Measurements from ENCODE around the gene ZIC4. TPM values are rescaled to one million over a fixed set of nuclear protein-coding genes. Genes with fewer than 3 reads are reported as not detected.

Gene ZIC4
- total and polyA plus RNA-seq, 11 donors: not detected

DNA sequence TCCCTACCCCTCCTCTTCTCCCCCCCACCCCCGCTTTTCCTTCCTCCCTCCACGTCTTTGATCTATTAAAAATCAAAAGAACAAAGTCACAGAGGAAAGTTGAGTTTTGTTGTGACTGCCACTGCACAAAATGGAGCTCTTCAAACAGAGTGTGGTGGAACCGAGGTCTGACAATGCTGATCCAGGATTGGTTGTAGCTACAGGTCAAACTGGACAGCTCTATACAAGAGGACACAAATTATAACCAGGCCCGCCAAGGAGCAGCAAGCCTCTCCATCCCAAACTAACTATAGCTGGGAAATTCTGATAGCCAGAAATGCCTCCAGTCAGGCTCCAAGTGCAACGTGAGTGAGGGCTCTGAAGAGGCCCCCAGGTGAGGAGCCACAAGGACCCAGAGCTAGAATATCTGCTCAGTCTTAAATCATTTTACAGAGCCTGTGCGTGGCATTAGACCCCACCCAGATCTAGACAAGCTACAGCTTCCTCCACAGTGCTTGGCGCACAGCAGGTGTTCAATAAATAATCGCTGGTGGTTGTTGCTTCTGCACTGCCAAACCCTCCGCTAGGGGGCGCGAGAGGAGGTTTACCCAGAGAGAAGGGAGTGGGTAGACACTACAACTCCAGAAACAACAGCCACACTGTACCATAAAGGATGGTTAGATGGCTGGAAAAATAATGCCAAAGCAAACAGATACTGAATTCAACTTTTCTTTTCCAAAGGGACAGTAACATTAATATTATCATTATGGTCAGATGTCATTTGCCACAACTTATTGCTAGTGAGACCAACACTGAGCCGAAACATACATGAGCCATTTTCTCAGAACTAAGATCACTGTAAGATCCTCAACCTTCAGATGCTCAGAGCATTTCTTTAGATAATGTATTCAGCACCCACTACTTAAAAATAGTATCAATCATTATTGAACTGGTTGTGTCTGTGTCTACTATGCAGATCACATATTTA, 44.6 kb downstream of the ZIC4 start:
- H3K27ac ChIP-seq: no peak overlapping the region
- TF ChIP-seq, protein P1, sequence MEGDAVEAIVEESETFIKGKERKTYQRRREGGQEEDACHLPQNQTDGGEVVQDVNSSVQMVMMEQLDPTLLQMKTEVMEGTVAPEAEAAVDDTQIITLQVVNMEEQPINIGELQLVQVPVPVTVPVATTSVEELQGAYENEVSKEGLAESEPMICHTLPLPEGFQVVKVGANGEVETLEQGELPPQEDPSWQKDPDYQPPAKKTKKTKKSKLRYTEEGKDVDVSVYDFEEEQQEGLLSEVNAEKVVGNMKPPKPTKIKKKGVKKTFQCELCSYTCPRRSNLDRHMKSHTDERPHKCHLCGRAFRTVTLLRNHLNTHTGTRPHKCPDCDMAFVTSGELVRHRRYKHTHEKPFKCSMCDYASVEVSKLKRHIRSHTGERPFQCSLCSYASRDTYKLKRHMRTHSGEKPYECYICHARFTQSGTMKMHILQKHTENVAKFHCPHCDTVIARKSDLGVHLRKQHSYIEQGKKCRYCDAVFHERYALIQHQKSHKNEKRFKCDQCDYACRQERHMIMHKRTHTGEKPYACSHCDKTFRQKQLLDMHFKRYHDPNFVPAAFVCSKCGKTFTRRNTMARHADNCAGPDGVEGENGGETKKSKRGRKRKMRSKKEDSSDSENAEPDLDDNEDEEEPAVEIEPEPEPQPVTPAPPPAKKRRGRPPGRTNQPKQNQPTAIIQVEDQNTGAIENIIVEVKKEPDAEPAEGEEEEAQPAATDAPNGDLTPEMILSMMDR (IDR thresholded peaks at IDR 0.05): peak in 9 of 12 donors; percentile 21 to 54 (median 28)
- TF ChIP-seq POLR2A (IDR thresholded peaks at IDR 0.05): no peak
- 9 to 12% (median 11%) methylated on average over 11 to 12 of the region's 12 CpGs for WGBS, 4 donors
- H3K36me3 ChIP-seq: no peaks in the 10 kb centered on the region
- H3K4me1 ChIP-seq: peaks cover 0 to 4% (median 0%) of the 10 kb centered on the region in 12 donors
- H3K9me3 ChIP-seq: no peaks in the 10 kb centered on the region
- DNase-seq: peak in 1 of 5 donors; percentile 58
- no peak for ATAC-seq
- peaks cover 33 to 97% (median 79%) of the 10 kb centered on the region in 9 donors for H3K27me3 ChIP-seq
- no peak overlapping the region for H3K4me3 ChIP-seq
- intact Hi-C loops (cut with DNase I): loop anchor here in 1 of 10 donors (10.0 kb wide), 1 partner anchor 53 kb away; no protein-coding TSS in a partner anchor

DNA sequence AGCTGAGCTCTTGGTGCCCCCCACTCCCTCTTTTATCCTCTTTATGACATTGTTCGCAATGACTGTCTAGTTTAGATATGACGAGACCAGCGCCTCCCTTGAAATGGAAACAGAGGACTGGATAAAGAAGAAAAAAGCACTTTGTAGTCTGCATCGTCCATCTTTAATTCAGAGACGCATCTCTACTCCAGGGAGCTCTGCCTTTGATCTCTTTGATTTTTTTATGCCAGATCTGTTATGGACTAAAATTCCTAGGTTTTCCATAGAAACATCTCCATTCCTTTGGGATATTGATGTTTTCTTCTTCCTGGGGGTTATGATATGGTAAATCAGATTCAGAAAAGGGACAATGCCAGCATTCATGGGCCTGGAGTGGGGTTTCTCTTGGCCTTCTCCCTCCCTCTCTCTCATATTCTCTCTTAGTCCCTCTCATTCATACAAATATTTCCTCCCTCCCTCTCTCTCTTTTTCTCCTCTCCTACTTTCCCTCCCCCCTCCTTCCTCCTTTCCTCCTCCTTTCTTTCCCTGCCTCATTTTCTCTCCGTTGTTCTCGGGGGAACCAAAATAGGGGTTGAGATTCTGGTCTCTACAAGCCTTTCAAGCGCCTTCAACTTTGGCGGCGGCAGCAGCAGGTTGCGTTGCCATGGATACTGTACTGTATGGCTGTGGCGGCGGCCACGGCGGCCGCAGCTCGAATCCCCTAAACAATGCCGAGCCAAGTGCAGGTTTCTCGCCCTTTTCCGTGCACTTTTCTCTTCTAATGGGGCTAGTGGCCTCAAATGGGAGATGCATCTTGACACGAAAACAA, 45.5 kb downstream of the ZIC4 start:
- Histone ChIP-seq H3K27me3 (peaks cover 41 to 98% (median 79%) of the 10 kb centered on the region in 9 donors), H3K36me3 (no peaks in the 10 kb centered on the region), H3K4me1 (peaks cover 0 to 4% (median 0%) of the 10 kb centered on the region in 12 donors), H3K9me3 (no peaks in the 10 kb centered on the region), H3K27ac (no peak overlapping the region), H3K4me3 (no peak overlapping the region)
- 6 to 13% (median 7%) methylated on average over 21 of the region's 21 CpGs for WGBS, 4 donors
- ATAC-seq (no peak), DNase-seq (no peak)
- intact Hi-C loops (cut with DNase I): loop anchor here in 1 of 10 donors (10.0 kb wide), 1 partner anchor 54 kb away; no protein-coding TSS in a partner anchor
- TF ChIP-seq POLR2A (IDR thresholded peaks at IDR 0.05): no peak
- TF ChIP-seq, protein P1 (IDR thresholded peaks at IDR 0.05): no peak

DNA sequence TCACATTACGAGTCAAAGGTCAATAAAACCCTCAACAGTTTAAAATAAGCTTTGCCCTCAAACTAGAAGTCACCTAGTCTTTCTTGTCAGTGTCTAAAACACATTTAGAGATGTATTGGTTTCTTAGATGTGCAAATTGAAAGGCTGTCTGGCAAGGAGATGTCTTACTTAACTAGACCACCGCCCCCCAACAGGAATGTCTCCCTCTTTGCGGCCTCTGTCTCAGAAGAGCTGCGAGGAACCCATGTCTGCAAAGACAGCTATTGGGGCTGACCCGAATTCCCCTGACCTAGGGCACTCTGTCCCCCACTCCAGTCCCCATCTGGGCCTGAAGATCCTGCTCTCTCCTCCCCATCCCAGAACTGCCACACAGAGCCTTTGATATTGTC, 46.3 kb downstream of the ZIC4 start:
- TF ChIP-seq, protein P1 (IDR thresholded peaks at IDR 0.05): no peak
- TF ChIP-seq POLR2A (IDR thresholded peaks at IDR 0.05): no peak

More for the DNA sequence above, 46.3 kb downstream of the ZIC4 start:
- DNase-seq (no peak), ATAC-seq (no peak)
- intact Hi-C loops (cut with DNase I): loop anchor here in 1 of 10 donors (10.0 kb wide), 1 partner anchor 55 kb away; no protein-coding TSS in a partner anchor
- no peaks in the 10 kb centered on the region for H3K9me3 ChIP-seq
- no peaks in the 10 kb centered on the region for H3K36me3 ChIP-seq
- 18 to 35% (median 25%) methylated on average over 5 of the region's 5 CpGs for WGBS, 4 donors
- no peak overlapping the region for H3K4me3 ChIP-seq
- peaks cover 0 to 4% (median 0%) of the 10 kb centered on the region in 12 donors for H3K4me1 ChIP-seq
- H3K27me3 ChIP-seq: peaks cover 46 to 98% (median 77%) of the 10 kb centered on the region in 9 donors
- no peak overlapping the region for H3K27ac ChIP-seq

Data from heart left ventricle (tissue), 16 donors.